G401 (cell line): ENCODE results near the gene COBLL1. TPM values are rescaled to one million over a fixed set of nuclear protein-coding genes. Genes with fewer than 3 reads are reported as not detected.

Experiments
- DNase-seq: peaks from one replicate; pipeline ENCODE4 v3.0.0-alpha.2; 2015; ENCODE audit warnings: low spot score
- in situ Hi-C: cut with HindIII; loops from 2 replicates; pipeline ENCODE4 v1.10.0; 2016; ENCODE audit warnings: low sequenced_read_pairs, mixed read lengths
- total RNA-seq: library from RNA; depleted of rRNA; stranded (reverse); fragments of >200 nt; shearing (Covaris generic); gene quantifications from 2 replicates; pipeline ENCODE4 v1.2.3, GENCODE V29; 2014; rRNA removed

COBLL1 gene, protein sequence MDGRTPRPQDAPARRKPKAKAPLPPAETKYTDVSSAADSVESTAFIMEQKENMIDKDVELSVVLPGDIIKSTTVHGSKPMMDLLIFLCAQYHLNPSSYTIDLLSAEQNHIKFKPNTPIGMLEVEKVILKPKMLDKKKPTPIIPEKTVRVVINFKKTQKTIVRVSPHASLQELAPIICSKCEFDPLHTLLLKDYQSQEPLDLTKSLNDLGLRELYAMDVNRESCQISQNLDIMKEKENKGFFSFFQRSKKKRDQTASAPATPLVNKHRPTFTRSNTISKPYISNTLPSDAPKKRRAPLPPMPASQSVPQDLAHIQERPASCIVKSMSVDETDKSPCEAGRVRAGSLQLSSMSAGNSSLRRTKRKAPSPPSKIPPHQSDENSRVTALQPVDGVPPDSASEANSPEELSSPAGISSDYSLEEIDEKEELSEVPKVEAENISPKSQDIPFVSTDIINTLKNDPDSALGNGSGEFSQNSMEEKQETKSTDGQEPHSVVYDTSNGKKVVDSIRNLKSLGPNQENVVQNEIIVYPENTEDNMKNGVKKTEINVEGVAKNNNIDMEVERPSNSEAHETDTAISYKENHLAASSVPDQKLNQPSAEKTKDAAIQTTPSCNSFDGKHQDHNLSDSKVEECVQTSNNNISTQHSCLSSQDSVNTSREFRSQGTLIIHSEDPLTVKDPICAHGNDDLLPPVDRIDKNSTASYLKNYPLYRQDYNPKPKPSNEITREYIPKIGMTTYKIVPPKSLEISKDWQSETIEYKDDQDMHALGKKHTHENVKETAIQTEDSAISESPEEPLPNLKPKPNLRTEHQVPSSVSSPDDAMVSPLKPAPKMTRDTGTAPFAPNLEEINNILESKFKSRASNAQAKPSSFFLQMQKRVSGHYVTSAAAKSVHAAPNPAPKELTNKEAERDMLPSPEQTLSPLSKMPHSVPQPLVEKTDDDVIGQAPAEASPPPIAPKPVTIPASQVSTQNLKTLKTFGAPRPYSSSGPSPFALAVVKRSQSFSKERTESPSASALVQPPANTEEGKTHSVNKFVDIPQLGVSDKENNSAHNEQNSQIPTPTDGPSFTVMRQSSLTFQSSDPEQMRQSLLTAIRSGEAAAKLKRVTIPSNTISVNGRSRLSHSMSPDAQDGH
- total RNA-seq, result not detected in 2 replicates

DNA sequence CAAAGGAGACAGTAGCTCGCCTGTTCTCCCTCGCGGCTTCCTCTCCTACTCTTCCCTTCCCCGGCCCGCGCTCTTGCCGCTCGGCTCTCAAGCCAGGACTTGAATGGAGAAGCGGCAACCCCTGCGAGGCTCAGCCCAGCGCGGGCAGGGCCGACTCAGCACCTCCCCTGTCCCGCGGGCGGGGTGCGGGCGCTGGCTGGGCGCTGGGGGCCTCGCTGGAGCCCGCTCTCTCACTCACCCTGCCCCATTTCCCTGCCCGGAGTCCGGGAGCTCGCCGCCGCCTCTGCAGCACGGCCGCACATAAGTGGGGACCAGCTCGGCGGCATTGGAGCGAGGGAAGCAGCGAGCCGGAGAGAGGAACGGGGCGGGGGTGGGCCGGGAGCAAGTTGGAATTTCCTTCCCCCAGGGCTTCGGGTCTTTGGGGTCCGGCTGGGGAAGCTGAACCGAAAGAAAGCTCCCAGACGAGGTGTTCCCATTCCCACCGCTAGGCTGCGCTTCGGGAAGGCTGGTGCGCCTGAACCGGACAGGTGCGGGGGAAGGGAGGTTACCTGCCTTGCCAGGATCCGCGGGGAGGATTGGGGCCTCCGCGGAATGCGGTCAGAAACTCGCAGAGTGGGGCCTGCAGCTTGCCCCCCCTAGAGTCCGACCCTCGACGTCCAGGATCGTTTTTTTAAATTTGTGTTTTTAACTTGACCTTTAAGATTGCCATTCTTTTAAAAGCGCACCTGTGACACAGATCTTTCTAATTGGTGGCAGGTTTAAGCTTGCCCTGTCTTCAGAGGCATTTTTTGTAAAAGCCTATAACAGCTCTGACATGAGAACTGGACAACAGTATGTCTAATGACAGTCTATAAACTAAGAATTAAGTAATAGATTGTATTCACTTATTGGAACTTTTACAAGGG lies at the start of gene COBLL1:
Gene COBLL1 (minus strand): TSS at position 105 of the 905 bp plus-strand sequence. CDS start 627 bp downstream, outside the sequence.
- in situ Hi-C loops, result no loop called here
- peak; percentile 26 for DNase-seq

DNA sequence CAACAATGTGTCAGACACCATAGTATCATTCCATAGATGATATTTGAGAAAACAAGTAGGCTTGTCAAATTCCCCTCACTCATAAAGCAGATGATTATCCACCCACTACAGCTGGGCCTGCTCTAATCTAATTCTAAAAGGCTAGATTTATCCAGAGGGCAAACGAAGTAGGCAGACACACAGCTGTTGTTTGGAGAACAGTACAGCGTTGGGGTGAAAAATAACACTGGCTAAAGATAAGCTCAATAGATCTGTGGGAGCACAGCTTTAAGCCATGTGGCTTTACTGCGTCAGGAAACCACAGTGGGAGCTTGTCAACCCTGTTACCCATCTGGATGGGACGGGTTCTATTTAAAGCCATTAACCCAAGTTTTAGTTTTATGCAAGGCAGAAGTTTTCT lies 48.9 kb upstream of the COBLL1 start:
- DNase-seq, result no peak
- in situ Hi-C loops, result no loop called here

DNA sequence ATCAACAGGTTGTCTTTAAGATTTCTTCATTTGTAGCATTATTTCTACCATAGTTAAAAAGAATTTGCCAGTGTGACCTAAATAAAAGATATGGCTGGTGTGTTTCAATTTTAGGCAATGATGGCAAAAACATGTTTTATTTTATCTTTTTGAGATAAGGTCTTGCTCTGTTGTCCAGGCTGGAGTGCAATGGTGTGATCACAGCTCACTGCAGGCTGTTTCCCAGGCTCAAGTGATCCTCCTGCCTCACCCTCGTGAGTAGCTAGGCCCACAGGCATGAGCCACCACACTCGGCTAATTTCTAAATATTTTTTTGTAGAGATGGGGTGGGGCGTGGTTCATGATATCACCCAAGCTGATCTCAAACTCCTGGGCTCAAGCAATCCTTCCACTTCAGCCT lies 47.0 kb upstream of the COBLL1 start:
- DNase-seq, result no peak
- in situ Hi-C loops, result no loop called here

DNA sequence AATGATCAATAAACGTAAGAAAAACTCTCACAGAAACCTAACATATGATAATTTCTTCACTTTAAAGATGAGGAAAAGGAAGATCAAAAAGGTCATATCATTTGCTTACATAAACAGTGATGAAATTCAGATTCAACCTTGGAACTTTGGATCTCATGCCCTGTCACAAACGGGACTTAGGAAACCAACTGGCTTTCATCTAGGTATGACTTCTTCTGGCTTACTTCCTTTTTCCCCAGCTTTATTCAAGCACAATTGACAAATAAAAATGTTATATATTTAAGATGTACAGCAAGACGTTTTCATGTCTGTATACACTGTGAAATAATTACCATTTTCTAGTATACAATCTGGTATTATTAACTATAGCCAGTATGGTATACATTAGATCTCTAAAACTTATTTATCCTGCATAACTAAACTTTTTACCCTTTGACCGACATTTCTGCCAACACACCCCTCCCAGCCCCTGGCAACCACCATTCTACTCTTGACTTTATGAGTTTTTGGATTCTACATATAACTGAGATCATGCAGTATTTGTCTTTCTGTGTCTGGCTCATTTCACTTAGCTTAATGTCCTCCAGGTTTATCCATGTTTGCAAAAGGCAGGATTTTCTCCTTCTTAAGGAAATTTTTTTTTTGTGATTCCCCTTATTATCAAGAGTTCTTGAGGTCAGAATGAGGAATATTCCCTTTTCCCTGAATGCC lies 46.0 kb upstream of the COBLL1 start:
- in situ Hi-C loops, result no loop called here

DNA sequence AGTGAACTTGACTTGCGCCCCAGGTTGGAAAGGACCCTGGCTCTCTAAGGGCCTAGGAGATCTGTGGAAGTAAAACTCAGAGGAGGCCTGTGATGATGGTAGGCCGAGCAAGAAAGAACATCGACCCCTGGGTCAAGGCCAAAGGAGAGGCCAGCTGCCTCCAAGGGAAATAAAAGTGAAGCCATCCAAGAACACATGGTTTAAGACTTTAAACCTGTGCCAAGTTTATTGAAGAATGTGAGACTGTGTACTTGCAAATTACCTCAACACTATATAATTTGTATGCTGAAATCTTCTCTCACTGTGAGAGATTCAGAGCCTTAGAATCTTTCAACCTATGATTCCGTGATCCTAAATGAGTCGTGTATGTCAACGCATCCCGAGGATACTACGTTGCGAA lies 40.7 kb upstream of the COBLL1 start:
- in situ Hi-C loops, result no loop called here
- DNase-seq, result no peak

More for the DNA sequence above, 46.0 kb upstream of the COBLL1 start:
- DNase-seq, result no peak

DNA sequence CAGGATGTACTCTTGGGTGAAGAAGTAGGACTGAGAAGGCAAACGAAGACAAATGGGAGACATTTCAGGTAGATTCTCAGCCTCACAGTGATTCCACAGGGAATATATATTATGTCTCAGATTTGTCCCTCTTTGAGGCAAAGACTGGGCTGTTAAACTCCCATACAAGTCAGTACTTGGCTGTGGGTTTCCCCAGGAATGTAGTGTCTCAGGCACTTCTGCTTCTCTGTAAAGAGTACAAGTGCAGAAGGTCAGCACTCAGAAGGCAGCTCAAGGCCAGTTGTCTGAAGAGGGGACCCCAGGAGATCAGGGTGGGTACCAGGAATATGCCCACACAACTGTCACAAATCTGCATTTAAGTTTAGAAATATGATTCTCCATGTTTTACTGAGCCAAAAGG lies 39.9 kb upstream of the COBLL1 start:
- DNase-seq, result no peak
- in situ Hi-C loops, result no loop called here

GRCh38 chr2:164879901-164880535 lies 38.4 kb upstream of the COBLL1 start:
- DNase-seq, result no peak

DNA sequence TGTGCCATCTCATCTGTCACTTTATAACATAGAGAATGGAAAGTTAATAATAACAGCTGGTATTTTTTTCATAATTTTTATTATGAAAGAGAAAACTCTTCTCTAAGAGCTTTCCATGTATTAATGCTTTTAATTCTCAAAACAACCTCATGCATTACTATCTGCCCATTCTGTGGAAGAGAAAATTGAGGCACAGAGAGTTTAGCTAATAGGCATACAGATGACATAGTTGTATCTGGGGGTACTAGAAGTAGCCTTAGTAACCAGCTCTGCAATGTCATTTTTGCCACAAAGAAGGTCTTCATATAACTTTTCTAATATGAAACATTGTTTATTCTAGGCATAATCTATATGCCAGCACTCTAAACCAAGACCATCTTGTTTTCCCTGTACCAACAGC lies 36.3 kb upstream of the COBLL1 start:
- in situ Hi-C loops, result no loop called here
- no peak for DNase-seq

More at GRCh38 chr2:164879901-164880535, 38.4 kb upstream of the COBLL1 start:
- in situ Hi-C loops, result no loop called here

- in situ Hi-C loops, result no loop called here
- no peak for DNase-seq
Observed at GRCh38 chr2:164877169-164877568, 35.5 kb upstream of the COBLL1 start.

DNA sequence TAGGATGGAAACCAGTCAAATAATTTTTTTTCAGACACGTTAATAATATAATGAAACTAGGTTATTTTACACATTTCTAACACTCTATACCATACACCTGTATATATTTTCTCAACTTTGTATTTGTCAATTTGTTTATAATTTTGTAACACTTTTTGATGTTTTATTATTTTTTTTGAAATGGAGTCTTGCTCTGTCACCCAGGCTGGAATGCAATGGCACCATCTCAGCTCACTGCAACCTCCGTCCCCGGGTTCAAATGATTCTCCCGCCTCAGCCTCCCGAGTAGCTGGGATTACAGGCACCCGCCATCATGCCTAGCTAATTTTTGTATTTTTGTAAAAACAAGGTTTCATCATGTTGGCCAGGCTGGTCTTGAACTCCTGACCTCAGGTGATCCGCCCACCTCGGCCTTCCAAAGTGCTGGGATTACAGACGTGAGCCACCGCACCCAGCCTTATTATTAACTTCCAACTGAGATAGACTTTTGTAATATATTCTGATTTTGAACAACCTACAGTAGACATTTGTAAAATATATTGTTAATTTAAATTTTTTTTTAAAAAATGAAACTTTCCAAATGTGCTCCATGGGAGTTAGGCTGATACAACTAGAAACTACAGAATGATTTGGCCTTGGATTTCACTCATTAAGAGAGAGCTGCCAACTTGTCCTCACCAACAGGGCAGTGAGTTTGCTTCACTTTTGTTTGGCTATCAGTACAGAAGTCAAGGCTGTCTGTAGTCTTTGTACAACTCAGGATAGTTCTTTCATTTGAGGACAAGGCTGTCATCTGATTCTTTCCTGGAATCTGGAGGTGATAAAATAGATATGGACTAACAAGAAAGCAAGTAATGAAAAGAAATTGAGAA lies 33.9 kb upstream of the COBLL1 start:
- in situ Hi-C loops, result no loop called here
- no peak for DNase-seq

DNA sequence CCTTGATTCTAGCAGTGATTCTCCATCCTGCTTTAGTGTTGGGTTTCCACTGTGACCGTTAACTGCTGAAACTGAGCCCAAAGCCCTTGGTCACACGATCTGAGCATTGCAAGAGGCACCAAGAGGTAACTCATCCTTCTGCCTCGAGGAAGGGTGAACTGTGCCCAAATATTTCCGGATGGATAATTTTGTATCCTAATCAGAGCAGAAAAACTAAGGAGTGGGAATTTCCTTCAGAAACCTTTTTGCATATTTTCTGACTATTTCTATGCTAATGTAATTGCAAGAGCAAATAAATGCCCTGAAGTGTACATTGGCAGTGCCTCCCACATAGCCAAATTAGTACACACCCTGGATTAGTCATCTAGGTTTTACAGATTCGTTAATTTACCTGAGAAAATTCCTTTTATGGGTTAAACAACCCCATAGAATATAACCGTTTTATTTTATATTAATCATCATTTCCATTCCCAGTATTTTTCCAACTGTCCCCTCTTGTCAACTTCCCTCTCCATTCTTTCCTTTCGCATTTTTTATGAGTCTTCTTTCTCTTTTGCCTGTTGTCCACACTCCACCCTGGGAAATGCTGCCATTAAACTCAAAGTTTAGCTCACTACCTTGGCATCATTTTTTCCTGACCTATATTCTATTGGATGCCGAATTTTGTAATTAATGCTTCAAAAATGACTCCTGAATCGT lies 31.7 kb upstream of the COBLL1 start:
- no peak for DNase-seq
- in situ Hi-C loops, result no loop called here

- DNase-seq, result no peak
- in situ Hi-C loops, result no loop called here
Observed at GRCh38 chr2:164871404-164871803, 29.8 kb upstream of the COBLL1 start.

DNA sequence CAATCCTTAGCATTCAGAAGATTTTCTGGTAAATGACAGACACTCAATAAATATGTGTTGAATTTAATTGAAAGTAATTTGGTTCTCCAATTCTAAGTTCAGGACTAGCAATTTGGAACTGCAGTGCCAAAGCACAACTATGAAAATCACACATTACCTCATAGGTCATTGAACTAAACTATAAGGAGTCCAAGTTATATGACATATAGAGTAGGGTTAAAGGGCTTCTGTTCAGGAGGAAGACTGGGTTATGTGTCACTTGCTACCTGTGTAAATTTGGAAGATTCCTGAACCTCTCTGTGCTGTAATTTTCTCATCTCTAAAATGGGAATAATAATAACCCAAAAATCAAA lies 27.8 kb upstream of the COBLL1 start:
- in situ Hi-C loops, result no loop called here
- no peak for DNase-seq

DNA sequence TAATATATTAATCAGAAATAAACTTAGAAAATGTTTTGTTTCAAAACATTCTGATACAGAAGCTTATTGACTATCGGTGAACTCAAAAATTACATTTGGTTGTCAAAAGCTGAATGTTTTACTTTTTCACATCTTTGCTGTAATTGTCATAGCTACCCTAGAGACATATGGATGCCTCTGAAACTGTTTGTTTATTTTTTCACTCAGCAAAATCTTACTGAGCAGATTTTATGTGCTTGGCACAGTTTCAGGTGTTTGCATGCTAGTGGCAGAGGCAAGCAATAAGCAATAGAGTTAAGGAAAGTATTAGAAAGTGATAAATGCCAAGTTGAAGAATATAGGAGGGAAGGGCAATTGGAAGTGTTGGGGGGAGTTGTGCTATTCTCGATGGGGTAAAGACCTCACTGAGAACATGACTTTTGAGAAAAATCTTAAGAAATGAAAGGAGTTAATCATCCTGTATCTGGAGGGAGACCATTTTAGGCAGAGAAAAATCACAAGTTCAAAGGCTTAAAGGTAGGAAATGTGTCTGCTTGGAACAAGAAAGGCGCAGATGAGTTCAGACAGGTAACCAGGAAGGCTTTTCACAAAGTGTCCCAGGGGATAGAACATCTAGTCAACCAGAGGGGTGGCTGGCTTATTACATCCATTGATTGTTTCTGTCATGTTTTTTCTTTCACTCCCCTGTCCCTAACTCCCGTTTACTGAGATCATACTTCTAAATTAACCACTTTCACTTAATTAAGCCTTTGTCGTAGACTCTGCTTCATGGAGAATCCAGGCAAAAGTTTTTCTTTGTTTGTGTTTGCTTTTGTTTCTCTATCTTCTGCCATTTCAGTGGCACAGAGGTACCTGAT lies 27.2 kb upstream of the COBLL1 start:
- DNase-seq, result no peak
- in situ Hi-C loops, result no loop called here

- in situ Hi-C loops, result no loop called here
- no peak for DNase-seq
Observed at GRCh38 chr2:164867779-164868397, 26.3 kb upstream of the COBLL1 start.
